ENCODE measurements around the gene PNPLA5.

The PNPLA5 gene

DNA sequence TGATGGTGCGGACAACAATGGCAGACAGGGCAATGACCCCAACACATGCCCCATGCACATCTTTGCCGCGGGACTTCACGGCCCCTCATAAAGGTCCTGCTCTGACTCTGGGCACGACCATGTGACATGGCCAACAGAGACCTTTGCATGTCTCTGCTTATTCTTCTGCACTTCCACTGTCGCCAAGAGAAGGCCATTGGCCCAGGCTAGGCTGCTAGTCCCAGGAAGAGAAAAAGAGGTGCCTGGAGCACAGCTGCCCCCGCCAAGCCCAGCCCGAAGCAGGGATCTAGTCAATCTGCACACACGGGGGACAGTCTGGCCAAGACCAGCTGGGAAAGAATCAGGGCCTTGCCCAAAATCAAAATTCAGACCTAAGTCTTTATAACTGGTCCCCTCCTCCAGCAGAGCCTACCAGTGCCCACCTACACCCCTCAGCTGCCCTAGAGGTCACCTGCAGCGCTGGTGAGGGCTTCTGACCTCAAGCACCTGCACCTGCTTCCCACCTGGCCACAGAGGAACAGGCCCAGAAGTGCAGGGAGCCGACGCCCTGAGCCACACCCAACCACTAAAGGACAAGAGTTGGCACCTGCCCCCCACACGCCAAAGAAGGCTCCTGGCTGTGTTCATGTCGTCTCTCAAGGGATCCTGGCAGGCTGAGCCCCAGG lies 37.6 kb downstream of the PNPLA5 start:
- no peaks in the 10 kb centered on the region for H3K4me1 ChIP-seq (ENCODE audit: control insufficient read depth, insufficient read depth, low read length, poor library complexity, severe bottlenecking)
- H3K4me3 ChIP-seq (ENCODE audit: extremely low read depth, insufficient read depth, low read length, poor library complexity, severe bottlenecking) = no peak overlapping the region
- no peaks in the 10 kb centered on the region for H3K36me3 ChIP-seq (ENCODE audit: control insufficient read depth, insufficient read depth, low read length)
- no peak overlapping the region for H3K27ac ChIP-seq (ENCODE audit: low read depth, low read length, severe bottlenecking)
- WGBS, 2 experiments (ENCODE audit: insufficient coverage in 2 of 2) = 67 to 80% methylated on average over 3 to 14 of the region's 14 CpGs
- H3K9me3 ChIP-seq (ENCODE audit: control insufficient read depth, low read length) = peaks cover 5% of the 10 kb centered on the region

DNA sequence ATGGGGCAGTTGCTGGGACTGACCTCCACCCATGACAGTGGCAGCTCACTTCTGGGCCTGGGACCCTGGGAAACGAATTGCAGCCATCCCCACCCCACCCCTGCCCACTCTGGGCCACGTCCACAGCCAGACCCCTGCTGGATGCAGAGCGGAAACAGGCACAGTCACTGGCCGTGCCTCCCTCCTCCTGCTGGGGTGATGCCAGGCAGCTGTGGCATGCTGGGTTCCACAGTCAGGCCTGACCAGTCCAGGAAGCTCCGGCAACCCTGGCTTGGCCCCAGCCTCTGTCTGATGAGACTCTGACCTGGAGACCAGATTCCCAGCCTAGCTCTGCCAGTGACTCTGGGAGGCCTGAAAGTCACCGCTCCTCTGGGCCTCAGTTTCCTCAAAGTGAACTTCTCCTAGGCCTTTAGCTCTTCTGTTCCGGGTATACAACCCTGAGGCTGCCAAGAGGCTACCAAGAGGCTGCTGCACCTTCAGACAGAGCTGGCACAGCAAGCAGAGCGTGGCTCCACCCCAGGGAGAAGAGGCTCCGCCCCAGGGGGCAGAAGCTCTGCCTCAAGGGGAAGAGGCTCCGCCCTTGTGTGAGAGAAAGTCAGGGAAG lies 38.4 kb downstream of the PNPLA5 start:
- H3K36me3 ChIP-seq (ENCODE audit: control insufficient read depth, insufficient read depth, low read length) = no peaks in the 10 kb centered on the region
- WGBS, 2 experiments (ENCODE audit: insufficient coverage in 2 of 2) = 87 to 96% methylated on average over 8 to 9 of the region's 10 CpGs
- no peak overlapping the region for H3K4me3 ChIP-seq (ENCODE audit: extremely low read depth, insufficient read depth, low read length, poor library complexity, severe bottlenecking)
- H3K9me3 ChIP-seq (ENCODE audit: control insufficient read depth, low read length) = peaks cover 5% of the 10 kb centered on the region
- no peaks in the 10 kb centered on the region for H3K4me1 ChIP-seq (ENCODE audit: control insufficient read depth, insufficient read depth, low read length, poor library complexity, severe bottlenecking)
- no peak overlapping the region for H3K27ac ChIP-seq (ENCODE audit: low read depth, low read length, severe bottlenecking)

DNA sequence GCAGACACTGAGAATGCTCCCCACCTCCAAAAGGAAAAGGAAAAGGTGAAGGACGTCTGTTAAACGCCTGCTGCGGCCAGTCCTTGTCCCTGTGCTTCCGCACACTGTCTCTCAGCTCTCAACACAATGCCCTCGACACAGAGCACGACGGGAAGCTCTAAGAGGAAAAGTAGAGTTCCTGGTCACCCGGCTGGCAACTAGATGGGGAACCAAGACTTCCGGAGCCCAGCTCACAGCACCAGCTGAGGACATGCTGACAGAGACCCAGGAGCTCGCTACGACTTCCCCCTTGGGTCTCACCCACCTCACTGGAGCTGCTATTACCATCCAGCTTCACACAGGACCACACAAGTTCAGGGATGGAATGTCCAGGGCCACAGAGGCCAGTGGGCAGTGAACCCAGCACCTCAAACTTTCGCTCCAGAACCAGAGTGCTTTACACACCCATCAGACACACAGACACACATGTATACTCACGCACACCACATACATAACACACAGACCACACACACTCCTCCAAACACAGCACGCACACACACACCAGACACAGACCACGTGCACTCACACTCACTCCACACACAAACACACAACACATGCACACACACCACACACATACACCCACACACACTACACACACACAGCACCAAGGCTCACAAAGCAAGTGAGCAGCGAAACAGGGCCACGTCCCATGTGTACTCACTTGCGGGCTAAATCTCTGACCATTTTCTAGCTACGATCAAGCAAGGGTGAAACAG lies 39.1 kb downstream of the PNPLA5 start:
- Histone ChIP-seq H3K4me1 (ENCODE audit: control insufficient read depth, insufficient read depth, low read length, poor library complexity, severe bottlenecking) (no peaks in the 10 kb centered on the region), H3K27ac (ENCODE audit: low read depth, low read length, severe bottlenecking) (no peak overlapping the region), H3K36me3 (ENCODE audit: control insufficient read depth, insufficient read depth, low read length) (no peaks in the 10 kb centered on the region), H3K9me3 (ENCODE audit: control insufficient read depth, low read length) (peaks cover 5% of the 10 kb centered on the region), H3K4me3 (ENCODE audit: extremely low read depth, insufficient read depth, low read length, poor library complexity, severe bottlenecking) (no peak overlapping the region)
- 89 to 96% methylated on average over 14 to 15 of the region's 19 CpGs for WGBS, 2 experiments (ENCODE audit: insufficient coverage in 2 of 2)

DNA sequence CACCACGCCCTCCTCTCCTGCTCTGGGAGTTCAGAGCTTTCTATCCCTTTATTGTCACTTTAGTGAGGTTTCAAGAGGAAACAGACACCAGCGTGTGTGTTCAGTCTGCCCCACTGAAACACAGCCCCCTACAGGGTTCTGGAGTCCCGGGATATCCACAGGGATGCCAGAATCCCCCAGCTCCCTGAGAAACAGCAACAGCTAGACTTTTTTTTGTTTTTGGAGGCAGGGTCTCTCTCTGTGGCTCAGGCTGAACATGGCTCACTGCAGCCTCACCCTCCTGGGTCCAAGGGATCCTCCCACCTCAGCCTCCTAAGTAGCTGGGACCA lies 39.9 kb downstream of the PNPLA5 start:
- H3K27ac ChIP-seq (ENCODE audit: low read depth, low read length, severe bottlenecking) = no peak overlapping the region
- no peaks in the 10 kb centered on the region for H3K9me3 ChIP-seq (ENCODE audit: control insufficient read depth, low read length)
- WGBS, 2 experiments (ENCODE audit: insufficient coverage in 2 of 2) = 45 to 83% methylated on average over 2 to 3 of the region's 3 CpGs
- no peak overlapping the region for H3K4me3 ChIP-seq (ENCODE audit: extremely low read depth, insufficient read depth, low read length, poor library complexity, severe bottlenecking)
- H3K4me1 ChIP-seq (ENCODE audit: control insufficient read depth, insufficient read depth, low read length, poor library complexity, severe bottlenecking) = no peaks in the 10 kb centered on the region
- no peaks in the 10 kb centered on the region for H3K36me3 ChIP-seq (ENCODE audit: control insufficient read depth, insufficient read depth, low read length)

DNA sequence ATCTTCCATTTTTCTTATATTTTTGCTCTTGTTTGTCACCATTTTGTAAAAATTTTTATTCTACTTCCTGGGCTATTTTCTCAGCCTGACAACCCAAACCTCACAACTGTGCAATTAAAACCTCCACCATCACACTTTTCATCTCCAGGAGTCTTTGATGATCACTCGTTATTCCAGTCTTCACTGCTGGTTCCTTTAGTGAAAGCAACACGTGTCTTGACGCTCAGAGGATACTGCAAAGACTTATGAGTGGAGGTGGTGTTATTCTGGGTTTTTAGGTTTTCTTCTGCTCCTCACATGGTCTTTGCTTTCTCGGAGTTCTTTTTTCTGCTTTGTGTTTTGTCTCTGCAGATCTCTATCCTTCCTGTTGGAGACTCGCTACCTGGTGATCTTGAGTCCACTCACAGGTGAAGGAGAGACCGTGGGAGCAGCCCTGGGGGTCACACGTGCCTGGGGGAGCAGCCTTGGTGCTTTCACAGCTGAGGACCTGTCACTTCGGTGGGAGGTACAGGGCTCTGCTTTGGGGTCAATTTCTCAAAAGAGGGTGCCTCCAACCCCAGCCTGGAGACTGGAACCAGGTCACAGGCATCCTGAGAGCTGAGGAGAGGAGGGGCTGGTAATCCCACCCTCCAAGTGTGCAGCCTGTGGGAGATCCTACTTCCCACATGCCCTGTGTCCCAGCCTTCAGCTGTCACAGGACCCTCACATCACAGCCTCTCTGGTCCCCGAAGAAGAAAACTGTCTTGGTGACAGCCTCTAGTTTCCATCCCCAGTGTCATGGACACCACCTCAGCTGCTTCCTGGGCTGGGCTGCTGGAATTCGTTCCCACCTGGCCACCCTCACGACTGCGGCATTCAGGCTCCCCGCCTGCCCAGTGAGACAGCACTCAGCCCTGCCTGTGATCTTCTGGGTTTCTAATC lies 40.5 kb downstream of the PNPLA5 start:
- WGBS, 2 experiments (ENCODE audit: insufficient coverage in 2 of 2) = 79 to 82% methylated on average over 10 to 11 of the region's 13 CpGs
- Histone ChIP-seq H3K36me3 (ENCODE audit: control insufficient read depth, insufficient read depth, low read length) (no peaks in the 10 kb centered on the region), H3K9me3 (ENCODE audit: control insufficient read depth, low read length) (no peaks in the 10 kb centered on the region), H3K4me3 (ENCODE audit: extremely low read depth, insufficient read depth, low read length, poor library complexity, severe bottlenecking) (no peak overlapping the region), H3K4me1 (ENCODE audit: control insufficient read depth, insufficient read depth, low read length, poor library complexity, severe bottlenecking) (no peaks in the 10 kb centered on the region), H3K27ac (ENCODE audit: low read depth, low read length, severe bottlenecking) (no peak overlapping the region)

DNA sequence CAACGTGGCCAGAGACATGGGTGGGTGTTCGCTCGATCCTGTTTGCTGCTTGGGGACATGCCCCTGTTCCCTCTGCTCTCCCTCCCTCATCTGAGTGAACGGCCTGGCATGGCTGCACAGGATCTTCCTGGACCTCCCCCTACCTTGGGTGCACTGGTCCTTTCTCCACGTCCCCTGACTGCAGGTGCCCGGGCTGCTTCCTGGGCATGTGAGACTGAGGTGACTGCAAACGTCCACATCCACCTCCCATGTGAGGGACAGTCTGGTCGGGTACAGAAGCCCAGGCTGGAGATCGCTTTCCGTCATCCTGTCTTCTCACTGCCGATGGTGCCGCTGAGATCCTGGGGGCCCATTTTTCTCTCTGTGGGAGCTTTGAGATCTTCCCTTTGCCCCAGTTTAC lies 41.3 kb downstream of the PNPLA5 start:
- H3K27ac ChIP-seq (ENCODE audit: low read depth, low read length, severe bottlenecking) = no peak overlapping the region
- H3K36me3 ChIP-seq (ENCODE audit: control insufficient read depth, insufficient read depth, low read length) = no peaks in the 10 kb centered on the region
- 86 to 88% methylated on average over 12 of the region's 12 CpGs for WGBS, 2 experiments (ENCODE audit: insufficient coverage in 2 of 2)
- no peak overlapping the region for H3K4me3 ChIP-seq (ENCODE audit: extremely low read depth, insufficient read depth, low read length, poor library complexity, severe bottlenecking)
- H3K4me1 ChIP-seq (ENCODE audit: control insufficient read depth, insufficient read depth, low read length, poor library complexity, severe bottlenecking) = no peaks in the 10 kb centered on the region
- H3K9me3 ChIP-seq (ENCODE audit: control insufficient read depth, low read length) = no peaks in the 10 kb centered on the region

DNA sequence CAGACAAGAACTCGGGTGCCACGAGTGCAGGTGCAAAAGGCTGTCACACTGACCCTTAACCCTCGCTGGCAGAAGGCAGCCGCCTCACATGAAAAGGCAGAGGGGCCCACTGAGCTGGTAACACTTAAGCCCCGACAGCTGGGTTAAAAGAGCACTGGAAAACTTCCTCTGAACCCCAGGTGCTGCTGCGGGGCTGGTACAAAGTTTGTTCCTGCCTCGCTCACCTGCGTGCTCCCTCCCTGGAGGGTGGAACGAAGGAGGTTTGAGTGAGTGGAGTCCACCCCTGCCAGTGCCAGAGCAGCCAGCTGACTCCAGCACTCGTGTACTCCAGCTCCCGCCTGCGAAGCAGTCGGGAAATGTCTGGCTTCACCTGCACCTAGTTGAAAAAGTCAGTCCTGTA lies 42.1 kb downstream of the PNPLA5 start:
- no peak overlapping the region for H3K27ac ChIP-seq (ENCODE audit: low read depth, low read length, severe bottlenecking)

DNA sequence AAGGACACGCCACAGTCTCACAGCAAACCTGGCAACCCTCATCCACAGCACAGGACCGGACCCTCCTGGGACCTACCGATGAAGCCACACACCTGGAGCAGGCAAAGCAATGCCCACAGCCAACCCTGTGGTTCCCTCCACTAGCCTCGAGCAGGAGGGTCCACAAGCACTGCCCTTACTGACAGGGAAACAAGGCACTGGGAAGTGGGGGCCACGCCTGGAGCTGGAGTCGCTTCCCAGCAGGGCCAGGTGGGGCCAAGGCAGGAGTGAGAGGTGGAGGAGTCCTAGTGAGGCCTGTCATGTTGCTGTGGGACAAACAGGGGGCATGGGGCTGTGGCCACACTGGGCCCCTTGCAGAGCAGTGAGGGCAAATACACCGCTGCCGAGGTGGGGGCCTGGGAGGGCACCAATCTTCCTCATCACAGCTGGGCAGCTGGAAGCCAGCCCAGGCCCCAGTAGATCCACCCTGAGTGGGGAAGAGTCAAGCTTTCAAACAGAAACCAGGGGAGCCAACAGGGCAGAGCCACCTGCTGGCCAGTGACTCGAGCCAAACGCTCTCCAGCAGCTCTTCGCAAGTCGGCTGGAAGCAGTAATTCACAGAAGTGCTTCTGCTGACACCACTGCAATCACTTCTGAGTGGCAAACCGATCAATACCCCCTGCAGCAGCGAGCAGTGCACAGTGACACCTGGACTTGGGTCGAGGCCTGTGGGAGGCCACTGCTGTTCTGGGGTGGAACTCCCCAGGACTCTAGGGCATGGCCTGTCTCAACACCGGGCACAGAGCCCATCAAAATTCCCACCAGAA lies 43.2 kb downstream of the PNPLA5 start:
- no peak overlapping the region for H3K4me3 ChIP-seq (ENCODE audit: extremely low read depth, insufficient read depth, low read length, poor library complexity, severe bottlenecking)
- H3K4me1 ChIP-seq (ENCODE audit: control insufficient read depth, insufficient read depth, low read length, poor library complexity, severe bottlenecking) = no peaks in the 10 kb centered on the region
- H3K27ac ChIP-seq (ENCODE audit: low read depth, low read length, severe bottlenecking) = no peak overlapping the region
- no peaks in the 10 kb centered on the region for H3K9me3 ChIP-seq (ENCODE audit: control insufficient read depth, low read length)
- no peaks in the 10 kb centered on the region for H3K36me3 ChIP-seq (ENCODE audit: control insufficient read depth, insufficient read depth, low read length)
- WGBS, 2 experiments (ENCODE audit: insufficient coverage in 2 of 2) = 54 to 67% methylated on average over 13 to 15 of the region's 16 CpGs

More for the DNA sequence above, 42.1 kb downstream of the PNPLA5 start:
- Histone ChIP-seq H3K4me3 (ENCODE audit: extremely low read depth, insufficient read depth, low read length, poor library complexity, severe bottlenecking) (no peak overlapping the region), H3K9me3 (ENCODE audit: control insufficient read depth, low read length) (no peaks in the 10 kb centered on the region), H3K36me3 (ENCODE audit: control insufficient read depth, insufficient read depth, low read length) (no peaks in the 10 kb centered on the region), H3K4me1 (ENCODE audit: control insufficient read depth, insufficient read depth, low read length, poor library complexity, severe bottlenecking) (no peaks in the 10 kb centered on the region)
- 88 to 95% methylated on average over 9 to 13 of the region's 13 CpGs for WGBS, 2 experiments (ENCODE audit: insufficient coverage in 2 of 2)

DNA sequence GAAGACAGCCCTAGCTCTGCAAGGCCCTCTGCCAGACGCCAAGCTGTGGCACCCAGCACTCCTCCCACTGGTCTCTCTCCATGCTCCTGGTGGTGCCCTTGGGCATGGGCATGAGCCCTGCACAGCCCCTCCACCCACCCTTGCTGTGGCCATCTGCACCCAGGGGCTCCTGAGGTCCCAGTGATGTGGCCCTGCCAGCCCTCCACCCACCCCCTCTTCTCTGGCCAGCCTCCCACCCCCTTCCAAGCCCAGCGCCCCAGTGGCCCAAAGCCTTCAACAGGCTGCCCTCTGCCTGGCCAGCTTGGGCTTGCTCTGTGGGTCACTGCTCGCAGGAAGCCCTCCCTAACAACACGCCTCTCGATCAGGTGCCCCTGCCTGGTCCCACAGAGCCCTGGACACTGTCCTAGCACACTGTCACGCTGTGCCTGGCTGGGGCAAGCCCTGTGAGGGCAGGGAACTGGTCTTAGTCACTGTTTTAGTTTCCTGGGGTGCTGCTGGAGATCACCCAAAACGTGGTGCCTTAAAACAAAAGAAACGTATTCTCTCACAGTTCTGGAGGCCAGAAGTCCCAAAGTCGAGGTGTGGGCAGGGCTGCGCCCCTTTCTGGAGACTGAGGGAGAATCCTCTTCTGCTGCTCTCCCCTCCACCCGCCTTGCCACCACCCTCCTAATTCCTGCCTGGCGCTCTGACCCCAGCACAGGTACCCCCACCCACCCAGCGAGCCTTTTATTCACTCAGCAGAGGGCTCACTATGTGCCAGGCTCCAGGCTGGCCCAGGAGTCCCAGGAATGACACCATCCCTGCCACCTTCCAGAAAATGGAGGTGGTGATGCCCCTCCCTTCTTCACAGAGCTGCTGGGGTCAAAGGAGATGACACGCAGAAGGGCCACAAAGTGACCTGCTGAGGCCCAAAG lies 44.2 kb downstream of the PNPLA5 start:
- 82 to 93% methylated on average over 8 to 10 of the region's 14 CpGs for WGBS, 2 experiments (ENCODE audit: insufficient coverage in 2 of 2)
- H3K4me3 ChIP-seq (ENCODE audit: extremely low read depth, insufficient read depth, low read length, poor library complexity, severe bottlenecking) = no peak overlapping the region
- H3K27ac ChIP-seq (ENCODE audit: low read depth, low read length, severe bottlenecking) = no peak overlapping the region
- H3K4me1 ChIP-seq (ENCODE audit: control insufficient read depth, insufficient read depth, low read length, poor library complexity, severe bottlenecking) = no peaks in the 10 kb centered on the region
- no peaks in the 10 kb centered on the region for H3K9me3 ChIP-seq (ENCODE audit: control insufficient read depth, low read length)
- no peaks in the 10 kb centered on the region for H3K36me3 ChIP-seq (ENCODE audit: control insufficient read depth, insufficient read depth, low read length)
